K562 (cell line): Measurements from ENCODE around the gene PRDM2. TPM values are rescaled to one million over a fixed set of nuclear protein-coding genes. Genes with fewer than 3 reads are reported as not detected.

Experiments
- ATAC-seq: fragments of 200-7000 bp; cut with Tn5 transposase; 3 replicates; pipeline ENCODE4 v1.9.1; 2020; ENCODE audit warnings: moderate library complexity
- BruUV-seq: library from RNA; stranded (reverse); fragments of 400-500 nt; replicated peaks from 2 replicates; lab custom pipeline; 2021; lab: Mats Ljungman, UMichigan
- CTCF ChIA-PET: fragments of 300-600 bp; formaldehyde crosslinking; extraction: SDS; loops from one replicate; lab custom pipeline; 2021; ENCODE audit warnings: low intra/inter-chr PET ratio; lab: Yijun Ruan, JAX
- POLR2A ChIA-PET: fragments of 300-600, 350-650 bp; sonication (Branson Sonifier 250); formaldehyde crosslinking; extraction: SDS; loops from one replicate; lab custom pipeline; 2021; ENCODE audit warnings: antibody characterized with exemption, inconsistent platforms; lab: Yijun Ruan, JAX
- DNase-seq, 4 experiments: peaks; one replicate each; pipeline versions ENCODE4 v3.0.0 to v3.0.0-alpha.2; 2011 to 2018; ENCODE audit warnings: low spot score in 3 of 4, mixed read lengths in 3 of 4; ENCODE audit errors: extremely low read depth in 1 of 4
- FAIRE-seq: peaks from 2 replicates; lab custom pipeline; 2011; peaks lifted over from hg19 to GRCh38; lab: Jason Lieb, UNC
- H2AFZ ChIP-seq: 2 replicates; pipeline ENCODE4 v1.6.0; 2011; ENCODE audit warnings: low read depth, low read length, control low read depth, inconsistent platforms
- H3K27ac ChIP-seq: fragments of 200-600 bp; 3 replicates; pipeline ENCODE4 v1.8.0; 2011; ENCODE audit warnings: low read depth, mild to moderate bottlenecking, control low read depth, inconsistent platforms, low read length, moderate library complexity, mixed read lengths; ENCODE audit errors: extremely low read depth
- H3K27me3 ChIP-seq, 2 experiments: fragments of 300-600 bp in 1 of 2; 2 replicates in 1 of 2; 3 replicates in 1 of 2; pipeline versions ENCODE4 v1.6.0 to v1.8.0; 2011; ENCODE audit warnings: inconsistent platforms in 2 of 2, low read length in 2 of 2, mild to moderate bottlenecking in 1 of 2, mixed read lengths in 1 of 2, moderate library complexity in 1 of 2; ENCODE audit not compliant: control insufficient read depth in 2 of 2, insufficient read depth in 2 of 2
- H3K36me3 ChIP-seq: fragments of 300-600 bp; 3 replicates; pipeline ENCODE4 v1.8.0; 2011; ENCODE audit warnings: mild to moderate bottlenecking, low read length, inconsistent platforms; ENCODE audit not compliant: control insufficient read depth, insufficient read depth
- H3K4me1 ChIP-seq, 2 experiments: fragments of 200-600 bp in 1 of 2; replicated peaks in 1 of 2; 2 replicates in 1 of 2; 3 replicates in 1 of 2; pipeline versions ENCODE4 v1.5.1 to v1.8.0; 2011; ENCODE audit warnings: inconsistent platforms in 2 of 2, low read length in 2 of 2, mild to moderate bottlenecking in 1 of 2, mixed read lengths in 1 of 2, moderate library complexity in 1 of 2; ENCODE audit not compliant: control insufficient read depth in 2 of 2, insufficient read depth in 2 of 2
- H3K4me2 ChIP-seq: 2 replicates; pipeline ENCODE4 v1.6.1; 2011; ENCODE audit warnings: low read length, control low read depth, inconsistent platforms, mixed read lengths; ENCODE audit not compliant: insufficient read depth
- H3K4me3 ChIP-seq: fragments of 200-600 bp; sonication (generic), shearing (Covaris generic); 2 replicates; pipeline ENCODE4 v1.5.1; 2016; ENCODE audit warnings: control low read depth, inconsistent platforms
- H3K79me2 ChIP-seq: fragments of 200-600 bp; 3 replicates; pipeline ENCODE4 v1.8.0; 2011; ENCODE audit warnings: low read length, inconsistent platforms; ENCODE audit not compliant: control insufficient read depth, insufficient read depth
- H3K9ac ChIP-seq, 2 experiments: 2 replicates each; pipeline versions ENCODE4 v1.6.0 to v1.6.1; 2011; ENCODE audit warnings: low read depth in 2 of 2, low read length in 2 of 2, control low read depth in 1 of 2, inconsistent platforms in 1 of 2, mild to moderate bottlenecking in 1 of 2, mixed read lengths in 1 of 2; ENCODE audit not compliant: insufficient read depth in 1 of 2
- H3K9me1 ChIP-seq: one replicate; pipeline ENCODE4 v1.6.0; 2011; ENCODE audit warnings: inconsistent platforms, mild to moderate bottlenecking, low read length, moderate library complexity; ENCODE audit not compliant: control insufficient read depth, insufficient read depth
- H3K9me3 ChIP-seq: replicated peaks from 2 replicates; pipeline ENCODE4 v1.5.1; 2011; ENCODE audit warnings: low read depth, low read length, inconsistent platforms; ENCODE audit not compliant: control insufficient read depth, insufficient read depth
- H4K20me1 ChIP-seq: replicated peaks from 2 replicates; pipeline ENCODE4 v1.6.1; 2011; ENCODE audit warnings: low read length, inconsistent platforms, mixed read lengths; ENCODE audit not compliant: control insufficient read depth, insufficient read depth
- ATF3 ChIP-seq, 2 experiments: fragments of 450-650 bp in 1 of 2; sonication (generic) in 1 of 2; formaldehyde crosslinking in 1 of 2; IDR thresholded peaks in 1 of 2; conservative IDR thresholded peaks in 1 of 2; 2 replicates each; pipeline versions ENCODE4 v1.6.1 to v1.8.1; 2016 to 2023; ENCODE audit warnings: mild to moderate bottlenecking in 2 of 2, moderate library complexity in 2 of 2, inconsistent platforms in 1 of 2, missing genetic modification reagents in 1 of 2
- E2F6 ChIP-seq, 2 experiments: IDR thresholded peaks; 2 replicates each; pipeline ENCODE4 v1.6.1; 2011; ENCODE audit warnings: borderline replicate concordance in 1 of 2, control low read depth in 1 of 2, low read depth in 1 of 2, low read length in 1 of 2, mild to moderate bottlenecking in 1 of 2, mixed read lengths in 1 of 2, moderate library complexity in 1 of 2; ENCODE audit not compliant: insufficient read depth in 1 of 2, insufficient read length in 1 of 2, poor library complexity in 1 of 2, severe bottlenecking in 1 of 2; ENCODE audit errors: extremely low read depth in 1 of 2
- EZH2 ChIP-seq: IDR thresholded peaks from 2 replicates; pipeline ENCODE4 v1.6.1; 2012; ENCODE audit warnings: low read depth, mild to moderate bottlenecking, inconsistent platforms, low read length, borderline replicate concordance
- NR0B1 ChIP-seq: fragments of 450-650 bp; IDR thresholded peaks from one replicate; pipeline ENCODE4 v1.6.1; 2018; ENCODE audit warnings: mild to moderate bottlenecking, moderate library complexity; ENCODE audit not compliant: partially characterized antibody
- TOE1 ChIP-seq, 2 experiments: fragments of 450-650 bp in 1 of 2; sonication (generic) in 1 of 2; formaldehyde crosslinking in 1 of 2; IDR thresholded peaks; 2 replicates each; pipeline versions ENCODE4 v1.7.1 to v1.8.0; 2016 to 2022; ENCODE audit warnings: borderline replicate concordance in 2 of 2, mild to moderate bottlenecking in 2 of 2, antibody characterized with exemption in 1 of 2, inconsistent platforms in 1 of 2, low read depth in 1 of 2, missing genetic modification reagents in 1 of 2, moderate library complexity in 1 of 2
- ZBTB49 ChIP-seq: sonication (generic); formaldehyde crosslinking; IDR thresholded peaks from 2 replicates; pipeline ENCODE4 v1.8.0; 2022; ENCODE audit warnings: missing genetic modification reagents, mild to moderate bottlenecking, borderline replicate concordance
- ZHX1 ChIP-seq: fragments of 150-350 bp; conservative IDR thresholded peaks from 2 replicates; pipeline ENCODE4 v1.6.1; 2014; ENCODE audit warnings: low read length
- ZNF408 ChIP-seq: fragments of 250-450 bp; sonication (Bioruptor Pico); IDR thresholded peaks from 2 replicates; pipeline ENCODE4 v1.4.0; 2020; ENCODE audit warnings: low read depth, mild to moderate bottlenecking, moderate library complexity
- WGBS: fragments of 100-300 bp; shearing (Covaris generic); methylation state at CpG from one replicate; pipeline ENCODE4 v1.1.6; 2016; ENCODE audit warnings: low coverage, mixed read lengths; ENCODE audit not compliant: insufficient coverage; ENCODE audit errors: missing lambda C conversion rate; 5-methylcytosine and 5-hydroxymethylcytosine counted together
- in situ Hi-C: fragments of 300-500 bp; cut with MboI; formaldehyde crosslinking; loops from 4 replicates; pipeline ENCODE4 v1.15.0; 2018; ENCODE audit warnings: inconsistent platforms, mixed read lengths
- intact Hi-C: fragments of 100-400 bp; cut with micrococcal nuclease; formaldehyde crosslinking; loops from 2 replicates; pipeline ENCODE4 v1.14.2; 2022
- polyA plus RNA-seq, 8 experiments: library from polyadenylated mRNA; depleted of rRNA in 4 of 8; stranded (reverse) in 5 of 8; unstranded in 3 of 8; fragments of >200 nt; fragmentation: Nextera tagmentation in 2 of 8; fragmentation: Illumina TruSeq in 1 of 8; extraction: Ambion mirVana in 2 of 8; extraction: Trizol in 1 of 8; gene quantifications; 2 replicates each; pipeline versions ENCODE4 v1.2.1 to v1.2.3, GENCODE V29; 2011 to 2014; ENCODE audit warnings: inconsistent platforms in 1 of 8, missing spikeins in 1 of 8
- total RNA-seq, 7 experiments: library from RNA; depleted of rRNA in 6 of 7; stranded (reverse); fragments of >200 nt in 6 of 7; fragmentation: Illumina TruSeq in 2 of 7; extraction: Trizol in 2 of 7; gene quantifications; 2 replicates each; pipeline versions ENCODE4 v1.2.1 to v1.2.3, GENCODE V29; 2011 to 2021; ENCODE audit warnings: low replicate concordance in 1 of 7

PRDM2 gene
- total and polyA plus RNA-seq, 9 of the 15 experiments (the other 6 are each of a cell fraction or from before 2014, with no cell fraction given) = 5.4 to 27.6 (median 12.5) TPM

GRCh38 chr1:13700521-13701270, 708 bp downstream of the PRDM2 start:
- peaks cover 2% of the 10 kb centered on the region; the same call in 1 of the 2 replicates for H3K9me3 ChIP-seq
- no peak overlapping the region for H3K27ac ChIP-seq
- no peak for FAIRE-seq
- in situ Hi-C loops (no loop called here), intact Hi-C loops (no loop called here)
- peak overlapping the region; percentile 35 for H3K4me3 ChIP-seq
- H3K79me2 ChIP-seq = no peaks in the 10 kb centered on the region
- peak; percentile 66 for ATAC-seq
- H3K9me1 ChIP-seq = no peaks in the 10 kb centered on the region
- peak overlapping the region; percentile 16; the same call in 1 of the 2 replicates for H3K4me2 ChIP-seq
- peak overlapping the region in 1 of 2 experiments; percentile 6; a peak in 1 of 4 replicates for H3K9ac ChIP-seq
- DNase-seq = peak in 2 of 4 experiments; percentile 19 to 46
- no peaks in the 10 kb centered on the region for H4K20me1 ChIP-seq
- no TSS peak for BruUV-seq
- ChIA-PET CTCF (no interaction called here), POLR2A (no interaction called here)
- no peaks in the 10 kb centered on the region for H3K36me3 ChIP-seq
- peaks cover 23 to 40% of the 10 kb centered on the region in 2 experiments; a peak in 4 of 5 replicates for H3K27me3 ChIP-seq
- peak overlapping the region; percentile 14; the same call in 1 of the 2 replicates for H2AFZ ChIP-seq
- WGBS = 26% methylated on average over 32 of the region's 48 CpGs
- peaks cover 0 to 11% of the 10 kb centered on the region in 2 experiments; a peak in 2 of 5 replicates for H3K4me1 ChIP-seq
- TF ChIP-seq TOE1 (IDR thresholded peaks at IDR 0.05; ENCODE audit: borderline replicate concordance) = no peak
- TF ChIP-seq TOE1 (CRISPR knock-in tag; IDR thresholded peaks at IDR 0.05; ENCODE audit: borderline replicate concordance, low read depth) = no peak
- no peak for TF ChIP-seq ZBTB49
- peak in 1 of 2 experiments; percentile 75 for TF ChIP-seq E2F6 (IDR thresholded peaks at IDR 0.05; ENCODE audit: borderline replicate concordance in 1 of 2, extremely low read depth in 1 of 2, insufficient read depth in 1 of 2, insufficient read length in 1 of 2, low read depth in 1 of 2, low read length in 1 of 2, poor library complexity in 1 of 2, severe bottlenecking in 1 of 2)
- no peak for TF ChIP-seq NR0B1
- no peak for TF ChIP-seq ATF3 (IDR thresholded peaks at IDR 0.05)
- TF ChIP-seq ATF3 (CRISPR knock-in tag; conservative IDR thresholded peaks at IDR 0.05) = no peak
- no peak for TF ChIP-seq ZHX1
- 0 out of 2 replicates have a peak, but pooled peaks have one; percentile 68 for TF ChIP-seq EZH2
- TF ChIP-seq ZNF408 = no peak
